Neural progenitor cell (in vitro differentiated cells): ENCODE results near the gene METTL1.

Experiments
- CTCF ChIP-seq: fragments of 200-600 bp; sonication (generic); IDR thresholded peaks from 2 replicates; pipeline ENCODE4 v1.5.1; 2017; ENCODE audit warnings: antibody characterized with exemption, mild to moderate bottlenecking
- EZH2phosphoT487 ChIP-seq: fragments of 200-600 bp; sonication (generic); IDR thresholded peaks from 2 replicates; pipeline ENCODE4 v1.6.1; 2017; ENCODE audit warnings: antibody characterized with exemption

- TF ChIP-seq CTCF (no peak), EZH2phosphoT487 (no peak)
Measured at GRCh38 chr12:57733928-57734327, 38.0 kb downstream of the METTL1 start.
